SU-DHL-6 (cell line): ENCODE results near the gene GLYATL2.

Experiments
- H2AFZ ChIP-seq: fragments of 200-600 bp; sonication (generic); 2 replicates; pipeline ENCODE4 v1.6.1; 2014; ENCODE audit warnings: low read depth, mild to moderate bottlenecking, moderate library complexity, mixed read lengths, antibody characterized with exemption, low read length; ENCODE audit not compliant: severe bottlenecking
- H3F3A ChIP-seq: fragments of 200-600 bp; shearing (Covaris generic); 2 replicates; pipeline ENCODE4 v1.6.0; 2016; ENCODE audit warnings: antibody characterized with exemption, mild to moderate bottlenecking; ENCODE audit not compliant: insufficient read depth
- H3K27ac ChIP-seq: fragments of 200-600 bp; sonication (generic); 2 replicates; pipeline ENCODE4 v1.5.1; 2016; ENCODE audit warnings: low read depth, mild to moderate bottlenecking, low read length, moderate library complexity, mixed read lengths
- H3K27me3 ChIP-seq: fragments of 200-600 bp; sonication (generic), shearing (Covaris generic); 2 replicates; pipeline ENCODE4 v1.6.0; 2014; ENCODE audit warnings: mild to moderate bottlenecking, low read length
- H3K36me3 ChIP-seq: fragments of 200-600 bp; sonication (generic); 2 replicates; pipeline ENCODE4 v1.6.1; 2014; ENCODE audit warnings: mild to moderate bottlenecking, low read length, mixed read lengths
- H3K4me2 ChIP-seq: fragments of 300-600, 200-600 bp; shearing (Covaris generic), sonication (generic); 2 replicates; pipeline ENCODE4 v1.6.0; 2014; ENCODE audit warnings: low read length, low read depth, mild to moderate bottlenecking; ENCODE audit not compliant: poor library complexity, severe bottlenecking
- H3K4me3 ChIP-seq: fragments of 200-600 bp; sonication (generic); 2 replicates; pipeline ENCODE4 v1.5.1; 2014; ENCODE audit warnings: antibody characterized with exemption, low read length, mild to moderate bottlenecking, mixed read lengths; ENCODE audit not compliant: insufficient read depth, poor library complexity, severe bottlenecking
- H3K79me2 ChIP-seq: fragments of 200-600 bp; sonication (generic); 2 replicates; pipeline ENCODE4 v1.6.1; 2014; ENCODE audit warnings: mild to moderate bottlenecking, low read length, moderate library complexity; ENCODE audit not compliant: insufficient read depth
- H3K9ac ChIP-seq: fragments of 200-600 bp; sonication (generic); 2 replicates; pipeline ENCODE4 v1.7.0; 2014; ENCODE audit warnings: mild to moderate bottlenecking, low read length
- H3K9me2 ChIP-seq: fragments of 200-600 bp; sonication (generic); replicated peaks from 2 replicates; pipeline ENCODE4 v1.6.1; 2014; ENCODE audit warnings: low read length; ENCODE audit not compliant: insufficient read depth
- H3K9me3 ChIP-seq: fragments of 200-600 bp; sonication (generic); 2 replicates; pipeline ENCODE4 v1.6.1; 2014; ENCODE audit warnings: low read length, mixed read lengths; ENCODE audit not compliant: insufficient read depth
- H4K20me1 ChIP-seq: fragments of 200-600 bp; sonication (generic); 2 replicates; pipeline ENCODE4 v1.6.1; 2014; ENCODE audit warnings: low read depth, mild to moderate bottlenecking, antibody characterized with exemption, low read length, moderate library complexity, mixed read lengths
- CTCF ChIP-seq: fragments of 200-600 bp; sonication (generic); IDR thresholded peaks from one replicate; pipeline ENCODE4 v1.5.1; 2017; ENCODE audit warnings: antibody characterized with exemption, mild to moderate bottlenecking, low read length, moderate library complexity; ENCODE audit not compliant: insufficient read depth, poor library complexity, severe bottlenecking
- EZH2phosphoT487 ChIP-seq: fragments of 200-600 bp; sonication (generic), shearing (Covaris generic); conservative IDR thresholded peaks from 2 replicates; pipeline ENCODE4 v1.6.1; 2018; ENCODE audit warnings: mild to moderate bottlenecking, antibody characterized with exemption, low read length, moderate library complexity, mixed read lengths

The GLYATL2 gene

GRCh38 chr11:58867556-58867955 is 23.1 kb upstream of the GLYATL2 start:
- Histone ChIP-seq H3K9ac (no peak overlapping the region), H2AFZ (no peak overlapping the region), H4K20me1 (no peaks in the 10 kb centered on the region), H3K36me3 (no peaks in the 10 kb centered on the region), H3K27me3 (no peaks in the 10 kb centered on the region), H3K9me2 (no peaks in the 10 kb centered on the region), H3K9me3 (no peaks in the 10 kb centered on the region), H3K27ac (no peak overlapping the region), H3K4me3 (no peak overlapping the region), H3K4me2 (no peak overlapping the region), H3K79me2 (no peaks in the 10 kb centered on the region), H3F3A (no peaks in the 10 kb centered on the region)
- TF ChIP-seq EZH2phosphoT487 (no peak), CTCF (no peak)

GRCh38 chr11:58866788-58867187 is 22.3 kb upstream of the GLYATL2 start:
- no peak overlapping the region for H3K27ac ChIP-seq

GRCh38 chr11:58864335-58864734 is 19.8 kb upstream of the GLYATL2 start:
- no peak for TF ChIP-seq EZH2phosphoT487
- Histone ChIP-seq H3F3A (no peaks in the 10 kb centered on the region), H3K9me3 (no peaks in the 10 kb centered on the region), H3K79me2 (no peaks in the 10 kb centered on the region), H3K27ac (no peak overlapping the region), H3K36me3 (no peaks in the 10 kb centered on the region), H3K4me3 (no peak overlapping the region), H3K4me2 (no peak overlapping the region), H3K9me2 (no peaks in the 10 kb centered on the region), H3K27me3 (no peaks in the 10 kb centered on the region; the same call in 1 of the 2 replicates), H2AFZ (no peak overlapping the region), H3K9ac (no peak overlapping the region), H4K20me1 (no peaks in the 10 kb centered on the region)

More at GRCh38 chr11:58866788-58867187, 22.3 kb upstream of the GLYATL2 start:
- no peaks in the 10 kb centered on the region for H3K36me3 ChIP-seq
- no peak overlapping the region for H3K4me2 ChIP-seq
- H3K27me3 ChIP-seq: no peaks in the 10 kb centered on the region
- no peaks in the 10 kb centered on the region for H4K20me1 ChIP-seq
- TF ChIP-seq EZH2phosphoT487 (no peak), CTCF (no peak)
- no peak overlapping the region for H3K4me3 ChIP-seq
- H3K9me2 ChIP-seq: no peaks in the 10 kb centered on the region
- H3K9me3 ChIP-seq: no peaks in the 10 kb centered on the region
- no peak overlapping the region for H3K9ac ChIP-seq
- no peaks in the 10 kb centered on the region for H3F3A ChIP-seq
- no peak overlapping the region for H2AFZ ChIP-seq
- no peaks in the 10 kb centered on the region for H3K79me2 ChIP-seq

GRCh38 chr11:58863697-58864096 is 19.2 kb upstream of the GLYATL2 start:
- TF ChIP-seq EZH2phosphoT487 (no peak), CTCF (no peak)
- Histone ChIP-seq H3K9me3 (no peaks in the 10 kb centered on the region), H3K36me3 (no peaks in the 10 kb centered on the region), H2AFZ (no peak overlapping the region), H3K79me2 (no peaks in the 10 kb centered on the region), H3K27ac (no peak overlapping the region), H3K27me3 (no peaks in the 10 kb centered on the region; the same call in 1 of the 2 replicates), H4K20me1 (no peaks in the 10 kb centered on the region), H3K4me2 (no peak overlapping the region), H3K9ac (no peak overlapping the region), H3K4me3 (no peak overlapping the region), H3K9me2 (no peaks in the 10 kb centered on the region), H3F3A (no peaks in the 10 kb centered on the region)
